ENCODE data around the gene LRP1B. TPM values are rescaled to one million over a fixed set of nuclear protein-coding genes. Genes with fewer than 3 reads are reported as not detected.

Gene LRP1B
- total and polyA plus RNA-seq, 2 donors from 2014 or later, result 0.69 to 1.2 TPM

GRCh38 chr2:140604788-140605187, 1526.0 kb downstream of the LRP1B start:
- FAIRE-seq, result no peak
- intact Hi-C loops (cut with DNase I), result no loop called here
- Histone ChIP-seq H3K36me3 (ENCODE audit: control insufficient read depth in 2 of 3, insufficient read depth in 3 of 3, low read length in 3 of 3) (no peaks in the 10 kb centered on the region), H3K9me3 (ENCODE audit: control insufficient read depth in 2 of 3, insufficient read depth in 1 of 3, low read length in 3 of 3) (no peaks in the 10 kb centered on the region), H3K27ac (ENCODE audit: low read depth in 2 of 2, low read length in 2 of 2) (no peak overlapping the region), H3K4me3 (ENCODE audit: low read length in 3 of 3) (no peak overlapping the region), H3K9ac (ENCODE audit: low read length in 3 of 3) (no peak overlapping the region), H3K27me3 (ENCODE audit: control insufficient read depth, insufficient read depth, low read length) (no peaks in the 10 kb centered on the region), H3K4me1 (ENCODE audit: control insufficient read depth in 2 of 3, insufficient read depth in 2 of 3, low read depth in 1 of 3, low read length in 3 of 3) (no peaks in the 10 kb centered on the region)
- no peak for DNase-seq
- TF ChIP-seq, protein P1, sequence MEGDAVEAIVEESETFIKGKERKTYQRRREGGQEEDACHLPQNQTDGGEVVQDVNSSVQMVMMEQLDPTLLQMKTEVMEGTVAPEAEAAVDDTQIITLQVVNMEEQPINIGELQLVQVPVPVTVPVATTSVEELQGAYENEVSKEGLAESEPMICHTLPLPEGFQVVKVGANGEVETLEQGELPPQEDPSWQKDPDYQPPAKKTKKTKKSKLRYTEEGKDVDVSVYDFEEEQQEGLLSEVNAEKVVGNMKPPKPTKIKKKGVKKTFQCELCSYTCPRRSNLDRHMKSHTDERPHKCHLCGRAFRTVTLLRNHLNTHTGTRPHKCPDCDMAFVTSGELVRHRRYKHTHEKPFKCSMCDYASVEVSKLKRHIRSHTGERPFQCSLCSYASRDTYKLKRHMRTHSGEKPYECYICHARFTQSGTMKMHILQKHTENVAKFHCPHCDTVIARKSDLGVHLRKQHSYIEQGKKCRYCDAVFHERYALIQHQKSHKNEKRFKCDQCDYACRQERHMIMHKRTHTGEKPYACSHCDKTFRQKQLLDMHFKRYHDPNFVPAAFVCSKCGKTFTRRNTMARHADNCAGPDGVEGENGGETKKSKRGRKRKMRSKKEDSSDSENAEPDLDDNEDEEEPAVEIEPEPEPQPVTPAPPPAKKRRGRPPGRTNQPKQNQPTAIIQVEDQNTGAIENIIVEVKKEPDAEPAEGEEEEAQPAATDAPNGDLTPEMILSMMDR (IDR thresholded peaks at IDR 0.05; ENCODE audit: borderline replicate concordance, extremely low read depth, insufficient read depth), result no peak

- H3K9ac ChIP-seq (ENCODE audit: low read length in 3 of 3), result no peak overlapping the region
- intact Hi-C loops (cut with DNase I), result no loop called here
- FAIRE-seq, result no peak
Measured at GRCh38 chr2:140604096-140604495, 1526.7 kb downstream of the LRP1B start.

DNA sequence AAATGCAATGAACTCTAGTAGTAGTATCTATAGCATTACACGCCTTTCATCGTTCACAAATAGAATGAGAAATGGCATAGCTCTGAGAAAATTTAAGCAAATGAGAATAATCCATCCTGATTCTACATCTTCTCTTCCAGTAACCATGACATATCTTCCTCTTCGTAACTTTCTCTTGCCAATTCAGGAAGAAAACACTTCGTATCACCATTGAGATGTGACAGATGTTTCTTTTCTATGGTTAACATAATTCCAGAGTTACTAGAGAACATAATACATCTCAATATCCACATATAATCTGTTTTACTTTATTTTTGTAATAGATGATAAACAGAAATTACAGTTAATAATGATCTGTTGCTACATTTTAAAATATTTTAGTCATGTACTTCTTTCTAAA, 1527.4 kb downstream of the LRP1B start:
- TF ChIP-seq, protein P1 (IDR thresholded peaks at IDR 0.05; ENCODE audit: borderline replicate concordance, extremely low read depth, insufficient read depth), result no peak
- Histone ChIP-seq H3K4me3 (ENCODE audit: low read length in 3 of 3) (no peak overlapping the region), H3K9ac (ENCODE audit: low read length in 3 of 3) (no peak overlapping the region), H3K27ac (ENCODE audit: low read depth in 2 of 2, low read length in 2 of 2) (no peak overlapping the region), H3K4me1 (ENCODE audit: control insufficient read depth in 2 of 3, insufficient read depth in 2 of 3, low read depth in 1 of 3, low read length in 3 of 3) (no peaks in the 10 kb centered on the region), H3K9me3 (ENCODE audit: control insufficient read depth in 2 of 3, insufficient read depth in 1 of 3, low read length in 3 of 3) (no peaks in the 10 kb centered on the region), H3K36me3 (ENCODE audit: control insufficient read depth in 2 of 3, insufficient read depth in 3 of 3, low read length in 3 of 3) (no peaks in the 10 kb centered on the region), H3K27me3 (ENCODE audit: control insufficient read depth, insufficient read depth, low read length) (no peaks in the 10 kb centered on the region)
- no peak for DNase-seq
- intact Hi-C loops (cut with DNase I), result no loop called here
- FAIRE-seq, result no peak

More at GRCh38 chr2:140604096-140604495, 1526.7 kb downstream of the LRP1B start:
- Histone ChIP-seq H3K27ac (ENCODE audit: low read depth in 2 of 2, low read length in 2 of 2) (no peak overlapping the region), H3K27me3 (ENCODE audit: control insufficient read depth, insufficient read depth, low read length) (no peaks in the 10 kb centered on the region), H3K9me3 (ENCODE audit: control insufficient read depth in 2 of 3, insufficient read depth in 1 of 3, low read length in 3 of 3) (no peaks in the 10 kb centered on the region), H3K36me3 (ENCODE audit: control insufficient read depth in 2 of 3, insufficient read depth in 3 of 3, low read length in 3 of 3) (no peaks in the 10 kb centered on the region), H3K4me3 (ENCODE audit: low read length in 3 of 3) (no peak overlapping the region), H3K4me1 (ENCODE audit: control insufficient read depth in 2 of 3, insufficient read depth in 2 of 3, low read depth in 1 of 3, low read length in 3 of 3) (no peaks in the 10 kb centered on the region)
- DNase-seq, result no peak
- TF ChIP-seq, protein P1 (IDR thresholded peaks at IDR 0.05; ENCODE audit: borderline replicate concordance, extremely low read depth, insufficient read depth), result no peak

DNA sequence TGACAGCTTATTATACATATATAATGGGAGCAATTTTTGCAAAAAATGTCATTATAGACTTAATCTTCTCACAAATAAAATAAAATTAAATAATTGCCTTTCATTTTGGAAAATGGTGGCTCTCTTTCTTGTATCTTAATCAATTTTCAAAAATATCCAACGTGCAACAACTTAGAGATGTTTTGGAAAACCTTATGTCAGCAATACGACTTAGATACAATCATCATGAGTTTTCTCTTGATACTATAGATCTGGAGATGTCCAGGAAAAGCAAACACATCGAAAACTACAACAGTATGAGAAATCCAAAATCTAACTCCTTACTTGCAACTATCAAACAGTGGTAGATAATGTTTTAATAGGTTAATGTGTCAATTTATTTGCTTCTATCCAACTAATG, 1529.0 kb downstream of the LRP1B start:
- intact Hi-C loops (cut with DNase I), result no loop called here
- no peak overlapping the region for H3K4me3 ChIP-seq (ENCODE audit: low read length in 3 of 3)
- TF ChIP-seq, protein P1 (IDR thresholded peaks at IDR 0.05; ENCODE audit: borderline replicate concordance, extremely low read depth, insufficient read depth), result no peak
- H3K9me3 ChIP-seq (ENCODE audit: control insufficient read depth in 2 of 3, insufficient read depth in 1 of 3, low read length in 3 of 3), result no peaks in the 10 kb centered on the region
- no peak overlapping the region for H3K27ac ChIP-seq (ENCODE audit: low read depth in 2 of 2, low read length in 2 of 2)
- DNase-seq (no peak), FAIRE-seq (no peak)
- no peaks in the 10 kb centered on the region for H3K27me3 ChIP-seq (ENCODE audit: control insufficient read depth, insufficient read depth, low read length)
- H3K4me1 ChIP-seq (ENCODE audit: control insufficient read depth in 2 of 3, insufficient read depth in 2 of 3, low read depth in 1 of 3, low read length in 3 of 3), result no peaks in the 10 kb centered on the region
- H3K9ac ChIP-seq (ENCODE audit: low read length in 3 of 3), result no peak overlapping the region
- no peaks in the 10 kb centered on the region for H3K36me3 ChIP-seq (ENCODE audit: control insufficient read depth in 2 of 3, insufficient read depth in 3 of 3, low read length in 3 of 3)
